Measurements from ENCODE around the gene GAST. TPM values are rescaled to one million over a fixed set of nuclear protein-coding genes. Genes with fewer than 3 reads are reported as not detected.
A peak's percentile ranks its signal among the peaks of the same experiment; 100 is the strongest.

Gene GAST
- total and polyA plus RNA-seq, 2 of the 13 experiments (the other 11 are each of a cell fraction or from before 2014, with no cell fraction given), result 0.32 to 0.42 TPM

DNA sequence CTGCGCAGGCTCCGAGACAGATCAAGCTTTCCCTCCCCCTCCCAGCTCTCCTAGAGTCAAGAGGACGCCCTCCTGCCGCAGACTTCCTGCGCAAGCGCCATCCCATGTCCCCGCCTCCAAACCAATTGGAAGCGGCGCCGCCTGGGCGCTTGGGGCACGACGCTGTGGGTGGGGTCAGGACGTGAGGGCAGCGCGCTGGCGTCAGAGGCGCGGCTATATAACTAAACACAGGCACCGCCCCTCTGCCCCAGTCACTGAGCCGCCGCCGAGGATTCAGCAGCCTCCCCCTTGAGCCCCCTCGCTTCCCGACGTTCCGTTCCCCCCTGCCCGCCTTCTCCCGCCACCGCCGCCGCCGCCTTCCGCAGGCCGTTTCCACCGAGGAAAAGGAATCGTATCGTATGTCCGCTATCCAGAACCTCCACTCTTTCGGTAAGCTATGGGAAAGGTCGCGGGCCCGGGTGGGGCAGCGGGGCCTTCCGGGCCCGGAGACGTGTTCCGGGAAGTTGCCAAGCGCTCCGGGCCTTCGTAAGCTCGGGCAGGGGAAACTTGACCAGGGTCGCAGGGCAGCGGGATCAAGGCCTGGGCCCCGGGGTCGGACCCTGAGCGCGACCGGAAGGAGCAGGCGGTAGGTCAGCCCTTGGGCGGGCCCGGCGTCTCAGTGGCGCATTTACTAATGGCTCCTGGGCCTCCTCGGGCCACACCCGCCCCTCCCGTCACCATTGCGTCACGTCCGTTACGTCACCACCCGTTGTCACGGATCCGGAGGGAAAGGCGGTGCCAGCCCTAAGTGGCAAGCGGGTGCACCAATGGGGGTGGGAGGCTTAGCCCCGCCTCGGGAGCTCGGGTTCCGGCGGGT is 23.3 kb upstream of the GAST start, which contains the start of gene EIF1 (continued):
- TF ChIP-seq ZNF20 (CRISPR knock-in tag; IDR thresholded peaks at IDR 0.05) (peak; percentile 91; the same call in 1 of the 2 replicates), NCOA1 (CRISPR knock-in tag; IDR thresholded peaks at IDR 0.05) (no peak), RBM22 (optimal IDR thresholded peaks at IDR 0.05; ENCODE audit: low read length) (peak; percentile 100), HNRNPLL (IDR thresholded peaks at IDR 0.05; ENCODE audit: low read depth, low read length, poor library complexity, severe bottlenecking) (peak; percentile 83), ZGPAT (CRISPR knock-in tag; IDR thresholded peaks at IDR 0.05) (peak; percentile 74; the same call in 1 of the 2 replicates), GABPA (IDR thresholded peaks at IDR 0.05; ENCODE audit: low read depth, low read length) (peak; percentile 92), GABPA (CRISPR knock-in tag; IDR thresholded peaks at IDR 0.05; ENCODE audit: low read depth) (peak; percentile 95), GTF3A (CRISPR knock-in tag; conservative IDR thresholded peaks at IDR 0.05) (peak; percentile 98), ZNF879 (CRISPR knock-in tag; IDR thresholded peaks at IDR 0.05) (peak; percentile 98), KLF16 (CRISPR knock-in tag; IDR thresholded peaks at IDR 0.05) (peak; percentile 72 to 88; a peak in 3 of 4 replicates), SKIL (CRISPR knock-in tag; IDR thresholded peaks at IDR 0.05; ENCODE audit: borderline replicate concordance) (peak; percentile 44), ZNF383 (CRISPR knock-in tag; IDR thresholded peaks at IDR 0.05; ENCODE audit: borderline replicate concordance) (peak; percentile 99; the same call in 1 of the 2 replicates), REL (CRISPR knock-in tag; conservative IDR thresholded peaks at IDR 0.05) (no peak)
- TF ChIP-seq, protein P1, sequence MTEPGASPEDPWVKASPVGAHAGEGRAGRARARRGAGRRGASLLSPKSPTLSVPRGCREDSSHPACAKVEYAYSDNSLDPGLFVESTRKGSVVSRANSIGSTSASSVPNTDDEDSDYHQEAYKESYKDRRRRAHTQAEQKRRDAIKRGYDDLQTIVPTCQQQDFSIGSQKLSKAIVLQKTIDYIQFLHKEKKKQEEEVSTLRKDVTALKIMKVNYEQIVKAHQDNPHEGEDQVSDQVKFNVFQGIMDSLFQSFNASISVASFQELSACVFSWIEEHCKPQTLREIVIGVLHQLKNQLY (CRISPR knock-in tag; IDR thresholded peaks at IDR 0.05), result no peak; the same call in 1 of the 2 replicates
- TF ChIP-seq, protein P2, sequence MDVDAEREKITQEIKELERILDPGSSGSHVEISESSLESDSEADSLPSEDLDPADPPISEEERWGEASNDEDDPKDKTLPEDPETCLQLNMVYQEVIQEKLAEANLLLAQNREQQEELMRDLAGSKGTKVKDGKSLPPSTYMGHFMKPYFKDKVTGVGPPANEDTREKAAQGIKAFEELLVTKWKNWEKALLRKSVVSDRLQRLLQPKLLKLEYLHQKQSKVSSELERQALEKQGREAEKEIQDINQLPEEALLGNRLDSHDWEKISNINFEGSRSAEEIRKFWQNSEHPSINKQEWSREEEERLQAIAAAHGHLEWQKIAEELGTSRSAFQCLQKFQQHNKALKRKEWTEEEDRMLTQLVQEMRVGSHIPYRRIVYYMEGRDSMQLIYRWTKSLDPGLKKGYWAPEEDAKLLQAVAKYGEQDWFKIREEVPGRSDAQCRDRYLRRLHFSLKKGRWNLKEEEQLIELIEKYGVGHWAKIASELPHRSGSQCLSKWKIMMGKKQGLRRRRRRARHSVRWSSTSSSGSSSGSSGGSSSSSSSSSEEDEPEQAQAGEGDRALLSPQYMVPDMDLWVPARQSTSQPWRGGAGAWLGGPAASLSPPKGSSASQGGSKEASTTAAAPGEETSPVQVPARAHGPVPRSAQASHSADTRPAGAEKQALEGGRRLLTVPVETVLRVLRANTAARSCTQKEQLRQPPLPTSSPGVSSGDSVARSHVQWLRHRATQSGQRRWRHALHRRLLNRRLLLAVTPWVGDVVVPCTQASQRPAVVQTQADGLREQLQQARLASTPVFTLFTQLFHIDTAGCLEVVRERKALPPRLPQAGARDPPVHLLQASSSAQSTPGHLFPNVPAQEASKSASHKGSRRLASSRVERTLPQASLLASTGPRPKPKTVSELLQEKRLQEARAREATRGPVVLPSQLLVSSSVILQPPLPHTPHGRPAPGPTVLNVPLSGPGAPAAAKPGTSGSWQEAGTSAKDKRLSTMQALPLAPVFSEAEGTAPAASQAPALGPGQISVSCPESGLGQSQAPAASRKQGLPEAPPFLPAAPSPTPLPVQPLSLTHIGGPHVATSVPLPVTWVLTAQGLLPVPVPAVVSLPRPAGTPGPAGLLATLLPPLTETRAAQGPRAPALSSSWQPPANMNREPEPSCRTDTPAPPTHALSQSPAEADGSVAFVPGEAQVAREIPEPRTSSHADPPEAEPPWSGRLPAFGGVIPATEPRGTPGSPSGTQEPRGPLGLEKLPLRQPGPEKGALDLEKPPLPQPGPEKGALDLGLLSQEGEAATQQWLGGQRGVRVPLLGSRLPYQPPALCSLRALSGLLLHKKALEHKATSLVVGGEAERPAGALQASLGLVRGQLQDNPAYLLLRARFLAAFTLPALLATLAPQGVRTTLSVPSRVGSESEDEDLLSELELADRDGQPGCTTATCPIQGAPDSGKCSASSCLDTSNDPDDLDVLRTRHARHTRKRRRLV (CRISPR knock-in tag; IDR thresholded peaks at IDR 0.05), result peak; percentile 95
- TF ChIP-seq, protein P3, sequence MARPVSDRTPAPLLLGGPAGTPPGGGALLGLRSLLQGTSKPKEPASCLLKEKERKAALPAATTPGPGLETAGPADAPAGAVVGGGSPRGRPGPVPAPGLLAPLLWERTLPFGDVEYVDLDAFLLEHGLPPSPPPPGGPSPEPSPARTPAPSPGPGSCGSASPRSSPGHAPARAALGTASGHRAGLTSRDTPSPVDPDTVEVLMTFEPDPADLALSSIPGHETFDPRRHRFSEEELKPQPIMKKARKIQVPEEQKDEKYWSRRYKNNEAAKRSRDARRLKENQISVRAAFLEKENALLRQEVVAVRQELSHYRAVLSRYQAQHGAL (CRISPR knock-in tag; IDR thresholded peaks at IDR 0.05; ENCODE audit: not compliant biosample characterization), result no peak

All from HepG2 (cell line).